Anterior cingulate cortex (tissue), 58 donors: ENCODE data around the gene PLXNA2.
A peak's percentile ranks its signal among the peaks of the same experiment; 100 is the strongest.

Source experiments
- DNase-seq, 58 donors: peaks; one replicate each; lab custom pipeline; 2025; lab: John Stamatoyannopoulos, UW

Gene PLXNA2

DNA sequence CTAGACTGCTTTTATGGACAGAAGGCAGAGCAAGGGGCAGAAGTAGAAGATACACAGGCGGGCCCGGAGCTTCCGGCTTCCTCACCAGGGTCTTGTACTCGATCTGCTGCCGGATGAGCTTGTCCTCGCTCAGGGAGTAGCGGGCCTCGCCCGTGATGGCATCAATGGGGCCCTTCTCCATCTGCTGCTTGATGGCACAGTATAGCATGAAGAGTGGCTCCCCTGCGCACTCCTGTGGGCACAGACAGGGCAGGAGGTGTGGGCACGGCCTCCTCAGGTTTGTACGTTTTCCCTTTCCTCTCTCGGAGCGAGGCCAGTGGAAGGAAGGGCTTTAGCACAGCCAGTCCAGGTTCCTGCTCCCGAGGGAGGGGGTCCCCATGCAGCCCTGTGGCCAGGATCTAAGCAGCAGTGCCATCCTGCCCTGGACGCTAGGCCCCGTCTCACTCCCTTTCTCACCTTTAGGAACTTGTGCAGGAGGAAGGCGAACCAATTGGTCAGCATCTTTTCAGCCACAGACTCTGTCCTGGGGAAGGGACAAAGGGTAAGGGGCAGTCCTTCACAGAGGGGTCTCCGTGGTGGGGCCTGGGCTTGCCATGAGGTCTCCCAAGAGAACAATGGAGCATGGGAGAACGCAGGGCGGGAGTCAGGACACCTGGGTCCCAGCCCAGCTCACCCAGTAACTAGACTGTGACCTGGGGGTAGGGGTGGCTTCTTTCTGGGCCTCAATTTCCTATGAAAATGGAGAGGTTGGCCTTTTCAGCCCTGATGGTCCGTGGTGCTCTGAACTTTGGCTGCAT is 204.4 kb downstream of the PLXNA2 start:
- DNase-seq, result no peak

DNA sequence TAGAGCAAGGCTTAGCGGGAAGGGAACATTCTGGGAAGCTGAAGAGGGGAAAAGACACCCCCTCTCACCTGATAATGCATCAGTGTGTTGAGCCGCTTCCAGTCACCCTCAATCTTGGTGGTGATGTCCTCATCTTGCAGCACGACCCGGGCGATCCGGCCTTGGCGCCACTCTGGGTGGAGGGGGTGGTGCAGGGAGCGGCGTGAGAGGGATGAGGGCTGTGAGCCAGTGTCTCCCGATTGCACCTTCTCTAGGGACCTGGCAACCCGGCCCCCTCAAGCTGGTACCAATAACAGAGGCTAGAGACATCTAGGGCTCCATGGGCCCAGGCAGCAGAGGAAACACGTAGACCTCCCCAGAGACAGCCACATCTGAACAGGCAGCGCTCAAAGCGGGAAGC is 205.9 kb downstream of the PLXNA2 start:
- no peak for DNase-seq

DNA sequence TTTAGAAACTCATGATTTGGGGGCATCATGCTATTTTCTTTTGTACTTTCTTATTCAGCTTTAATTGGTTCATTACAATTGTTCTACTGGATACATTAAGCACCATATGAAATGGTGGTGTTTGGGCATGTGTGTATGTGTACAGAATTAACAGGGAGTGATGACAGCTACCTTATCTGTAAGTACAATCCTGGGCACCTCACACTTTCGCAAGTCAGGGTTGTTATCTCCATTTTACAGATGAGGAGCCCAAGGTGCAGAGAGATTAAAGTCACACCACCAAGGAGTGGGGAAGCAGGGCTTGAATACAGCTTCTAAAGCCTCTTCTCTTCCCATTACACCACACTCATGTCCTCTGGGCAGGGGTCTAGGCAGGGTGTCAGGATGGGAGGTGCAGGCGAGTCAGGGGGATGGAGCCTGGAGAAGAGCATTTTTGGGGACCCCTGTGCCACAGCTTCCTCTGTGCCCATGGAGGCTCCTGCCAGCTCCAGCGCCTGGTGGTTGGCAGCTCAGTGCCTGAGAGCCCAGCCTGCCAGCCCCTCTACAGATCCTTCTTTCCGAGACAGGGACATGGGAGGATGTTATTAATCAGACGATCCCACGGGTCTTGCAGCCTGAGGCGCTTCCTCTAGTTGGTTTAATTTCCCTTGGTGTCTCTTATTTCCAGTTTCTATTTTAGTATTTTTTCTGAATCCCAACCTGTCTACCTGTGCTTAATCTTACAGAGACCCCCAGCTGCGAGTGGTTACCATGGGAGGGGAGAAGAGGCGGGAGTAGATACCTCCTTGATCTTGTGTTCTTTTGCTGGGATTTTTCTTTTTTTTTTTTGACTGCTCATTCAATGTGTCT is 207.0 kb downstream of the PLXNA2 start:
- no peak for DNase-seq

- no peak for DNase-seq
Measured at GRCh38 chr1:208036106-208036808, 207.9 kb downstream of the PLXNA2 start.

- no peak for DNase-seq
Measured at GRCh38 chr1:208034135-208034534, 210.0 kb downstream of the PLXNA2 start.

- DNase-seq, result no peak
Measured at GRCh38 chr1:208033236-208033635, 210.9 kb downstream of the PLXNA2 start.

DNA sequence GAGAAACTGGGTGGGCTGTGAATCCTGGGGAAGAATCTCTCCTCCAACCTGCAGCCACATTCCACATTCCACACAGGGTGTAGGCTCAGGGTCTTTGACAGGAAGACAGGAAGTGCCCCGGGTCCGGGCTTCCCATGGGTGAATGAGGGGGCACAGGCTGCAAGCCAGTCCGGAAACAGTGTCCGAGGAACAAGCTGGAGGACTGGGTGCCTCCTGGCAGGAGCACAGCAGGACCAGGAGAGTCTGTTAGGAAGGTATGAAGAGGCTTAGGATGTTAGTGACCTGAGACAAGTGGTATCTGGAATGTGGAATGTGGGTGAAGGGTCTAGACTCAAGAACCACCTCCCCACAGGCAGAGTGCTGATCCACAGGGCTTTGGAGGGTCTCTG is 212.3 kb downstream of the PLXNA2 start:
- DNase-seq, result no peak

DNA sequence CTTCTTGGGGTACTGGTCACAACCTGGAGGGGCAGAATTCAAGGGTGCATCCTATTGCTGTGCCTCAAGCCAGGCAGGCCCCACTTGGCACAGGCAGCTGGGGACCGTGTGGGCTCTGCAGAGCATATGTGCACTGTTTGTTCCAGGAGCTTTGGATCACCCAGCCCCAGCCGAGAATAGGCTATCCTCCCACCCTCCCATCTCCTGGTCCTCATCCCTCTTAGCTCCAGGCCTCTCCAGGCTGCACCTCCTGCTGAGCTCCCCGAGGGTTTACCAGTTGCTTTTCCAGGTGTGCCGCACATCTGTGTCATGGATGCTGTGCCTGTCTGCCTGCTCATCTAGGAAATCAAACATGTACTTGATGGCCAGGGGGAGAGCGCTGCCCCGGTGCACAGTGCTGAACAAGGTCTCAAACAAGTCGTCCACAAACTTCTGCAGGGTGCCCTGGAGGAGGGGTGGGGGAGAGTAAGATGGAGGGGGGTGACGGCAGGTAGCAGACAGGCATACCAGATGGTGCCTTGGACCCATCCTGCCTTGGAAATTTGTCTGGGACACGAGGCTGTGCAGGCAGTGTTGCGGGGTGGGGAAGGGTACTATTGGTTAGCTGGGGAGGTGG is 212.8 kb downstream of the PLXNA2 start:
- DNase-seq, result peak in 14 of 58 donors; percentile 8 to 72 (median 26)

- peak in 3 of 58 donors; percentile 7 to 29 (median 20) for DNase-seq
Measured at GRCh38 chr1:208030288-208031091, 213.7 kb downstream of the PLXNA2 start.

DNA sequence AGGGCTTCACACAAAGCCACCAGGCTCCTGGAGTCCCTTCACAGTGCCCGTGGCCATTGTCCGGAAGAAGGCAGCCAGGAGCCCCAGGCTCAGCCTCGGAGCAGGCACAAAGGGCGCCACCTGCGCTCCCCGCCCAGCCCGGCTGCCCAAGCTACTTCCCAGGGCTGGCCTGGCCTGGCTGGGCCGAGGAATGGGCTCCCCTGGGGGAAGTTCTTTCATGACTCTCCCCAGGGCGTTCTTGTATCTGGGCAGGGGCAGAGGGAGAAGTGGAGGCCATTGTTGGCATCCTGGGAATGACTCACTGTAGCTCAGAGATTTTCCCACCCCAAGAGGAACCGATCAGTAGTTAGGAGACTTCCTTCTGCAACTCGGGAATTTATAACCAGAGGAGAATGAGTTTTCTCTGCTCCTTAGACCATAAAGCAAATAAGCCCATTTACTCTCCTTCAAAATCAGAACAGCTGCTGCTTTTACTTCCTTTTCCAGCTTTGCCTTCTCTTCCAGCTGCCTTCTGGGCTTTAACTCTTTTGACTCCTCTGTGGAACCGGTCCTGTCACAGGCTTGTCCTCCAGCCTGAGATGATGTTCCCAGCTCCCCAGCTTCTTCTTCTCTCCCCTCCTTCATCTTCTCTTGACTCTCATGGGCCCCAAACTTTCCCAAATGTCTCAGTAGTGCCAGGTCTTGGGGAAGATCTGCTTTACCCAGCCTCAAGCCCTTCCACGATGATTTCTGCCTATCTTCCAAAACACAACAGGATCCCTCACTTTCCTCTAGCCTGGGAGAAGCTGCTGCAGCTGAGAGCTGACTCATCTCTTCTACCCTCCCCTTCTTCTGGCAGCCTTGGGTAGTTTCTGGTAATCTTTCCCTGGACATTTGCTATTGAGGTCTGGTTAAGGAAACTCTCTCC is 214.6 kb downstream of the PLXNA2 start:
- DNase-seq, result peak in 8 of 58 donors; percentile 8 to 56 (median 18)

- no peak for DNase-seq
Measured at GRCh38 chr1:208028526-208028925, 215.7 kb downstream of the PLXNA2 start.

DNA sequence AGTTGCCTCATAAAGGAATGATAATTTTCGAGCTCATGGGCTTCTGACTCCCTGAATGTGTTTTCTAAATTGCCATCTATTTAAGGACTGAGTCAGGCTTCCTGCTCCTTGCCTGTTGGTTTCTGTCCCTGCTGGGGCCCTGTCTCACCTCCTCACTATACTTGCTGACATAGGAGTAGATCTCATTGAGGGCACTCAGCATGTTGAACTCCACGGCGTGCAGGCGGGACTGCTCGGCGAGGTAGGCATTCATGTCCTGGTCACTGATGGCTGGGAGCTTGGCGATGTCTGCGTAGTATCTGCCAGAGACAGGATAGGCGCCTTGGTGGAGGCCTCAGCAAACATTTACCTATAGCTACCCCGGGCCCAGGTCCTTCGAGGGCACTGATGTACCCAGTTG is 216.3 kb downstream of the PLXNA2 start:
- DNase-seq, result no peak

DNA sequence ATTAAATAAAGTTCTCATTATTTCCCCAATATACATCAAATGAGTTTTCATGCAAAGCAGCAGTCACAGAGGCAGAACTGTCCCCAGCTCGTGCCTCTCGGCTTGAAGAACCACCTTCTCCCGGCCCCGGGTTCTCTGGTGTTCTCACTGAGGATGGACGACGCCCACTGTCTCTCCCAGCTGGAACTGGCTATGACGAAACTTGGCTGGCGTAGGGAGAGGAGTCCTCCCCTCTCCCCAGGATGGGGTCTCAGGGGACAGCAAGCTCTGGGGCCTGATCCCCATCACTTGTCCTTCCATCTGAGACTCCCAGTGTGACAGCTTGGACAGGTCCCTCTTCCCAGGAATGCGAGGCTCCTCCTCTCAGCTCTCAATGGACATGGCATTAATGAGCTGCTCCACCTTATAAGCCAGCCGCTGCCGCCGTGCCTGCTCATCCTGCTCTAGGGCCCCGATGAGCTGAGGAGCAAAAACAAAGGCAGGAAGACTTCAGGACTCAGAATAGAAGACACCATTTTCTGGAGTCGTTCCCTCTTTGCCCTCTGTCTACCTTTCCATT is 217.2 kb downstream of the PLXNA2 start:
- no peak for DNase-seq

DNA sequence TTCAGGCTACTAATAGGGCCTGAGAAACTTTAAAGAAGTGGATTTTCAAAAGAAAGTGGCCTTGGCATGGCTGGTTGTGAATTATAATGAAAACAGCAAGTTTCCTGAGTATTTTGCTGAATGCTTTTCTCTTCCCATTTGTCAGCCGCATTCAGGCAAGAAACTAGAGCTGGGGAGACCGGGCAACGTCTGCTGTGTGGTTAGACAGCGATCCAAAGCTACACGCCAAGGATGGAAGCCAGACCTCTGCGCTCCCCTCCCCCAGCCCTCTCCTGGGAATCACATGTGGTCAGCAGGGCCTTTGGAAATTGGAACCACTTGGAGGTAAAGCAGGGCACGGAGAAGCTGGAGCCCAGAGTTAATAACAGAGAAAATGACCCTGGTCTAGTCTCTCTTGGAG is 219.2 kb downstream of the PLXNA2 start:
- DNase-seq, result peak in 45 of 58 donors; percentile 20 to 89 (median 59)

DNA sequence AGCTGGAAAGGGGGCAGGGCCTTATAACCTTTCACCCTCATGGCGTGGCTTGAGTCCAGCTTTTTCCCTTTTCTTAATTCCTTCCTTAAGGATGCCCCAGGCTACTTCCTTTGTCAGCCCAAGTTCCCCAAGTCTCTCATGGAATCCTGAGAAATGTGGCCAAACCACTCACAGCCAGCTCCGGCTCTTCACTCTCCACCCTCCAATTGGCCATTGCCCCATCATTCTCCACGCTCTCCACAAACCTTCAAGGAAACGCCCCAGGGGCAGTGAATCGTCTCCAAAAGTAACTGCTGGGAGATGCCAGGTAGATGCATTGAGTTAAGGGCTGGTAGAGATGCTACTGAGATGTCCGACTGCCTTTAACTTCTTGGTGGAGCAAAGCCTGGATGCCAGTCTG is 219.8 kb downstream of the PLXNA2 start:
- DNase-seq, result no peak

DNA sequence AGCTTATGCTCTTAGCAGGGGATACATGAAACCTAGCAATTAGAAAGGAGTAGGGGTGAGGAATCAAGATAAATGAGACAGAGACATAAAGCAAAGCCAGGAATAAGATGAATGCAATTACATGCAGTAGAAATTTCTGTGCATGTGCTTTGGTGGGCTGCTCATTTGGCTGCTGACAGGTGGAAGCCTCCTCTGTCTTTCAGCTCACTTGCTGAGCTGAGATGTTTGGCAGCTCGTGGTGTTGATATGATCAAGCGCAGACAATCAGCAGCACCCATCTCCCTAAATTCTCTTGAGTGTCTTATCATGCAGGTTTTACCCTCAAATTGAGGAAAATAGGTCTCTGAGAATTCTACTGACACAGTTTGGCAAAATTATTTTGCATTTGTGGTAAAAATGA is 224.9 kb downstream of the PLXNA2 start:
- no peak for DNase-seq

DNA sequence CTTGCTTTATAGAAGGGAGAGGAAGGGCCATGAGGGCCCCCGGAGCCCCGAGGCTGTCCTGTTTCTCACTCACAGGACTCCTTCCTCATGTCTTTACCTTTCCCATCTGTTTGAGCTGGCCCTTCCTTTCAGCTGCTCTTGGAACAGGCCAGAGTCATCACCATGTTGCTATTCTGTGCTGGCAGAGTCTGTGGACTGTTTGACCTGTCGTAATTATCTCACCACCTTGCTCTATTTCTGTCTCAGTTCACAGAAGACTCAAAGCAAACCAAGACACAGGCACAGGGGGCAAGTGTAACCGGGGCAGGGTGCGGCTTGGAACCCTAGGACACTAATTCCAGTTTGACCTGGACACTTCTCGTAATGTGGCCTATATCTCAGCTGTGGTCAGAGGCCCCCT is 228.9 kb downstream of the PLXNA2 start:
- no peak for DNase-seq

DNA sequence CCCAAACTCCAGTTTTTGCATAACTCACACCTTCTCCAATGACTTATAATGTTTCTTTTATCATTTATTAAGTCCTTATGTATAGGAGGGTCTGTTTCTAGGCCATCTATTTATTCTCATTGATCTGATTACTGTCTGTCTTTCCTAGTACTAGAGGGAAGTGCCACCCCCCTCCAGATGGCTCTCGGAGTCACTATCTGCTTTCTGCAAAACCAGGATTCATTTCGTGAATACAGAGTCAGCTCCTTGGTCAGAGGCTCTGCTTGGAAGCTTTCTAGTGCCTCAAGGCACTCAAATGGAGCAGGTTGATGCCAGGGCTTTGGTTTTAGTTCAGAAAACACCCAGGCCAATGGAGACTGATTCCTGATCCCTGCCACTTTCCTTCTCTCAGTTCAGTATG is 231.0 kb downstream of the PLXNA2 start:
- no peak for DNase-seq
